ENCODE measurements around the gene ARSB. TPM values are rescaled to one million over a fixed set of nuclear protein-coding genes. Genes with fewer than 3 reads are reported as not detected.
"Not testable (repeated sequence)": the region's sequence is repeated elsewhere in the genome, so short reads cannot be mapped to it uniquely, and the experiment has no call there.

Gene ARSB
- total and polyA plus RNA-seq, 9 of the 15 experiments (the other 6 are each of a cell fraction or from before 2014, with no cell fraction given): 0.52 to 4.6 (median 2.4) TPM

GRCh38 chr5:78734094-78734845, 250.8 kb downstream of the ARSB start:
- no peaks in the 10 kb centered on the region for H3K4me1 ChIP-seq (replicated peaks in 1 of 2; ENCODE audit: control insufficient read depth in 2 of 2, insufficient read depth in 2 of 2, low read length in 2 of 2)
- BruUV-seq (replicated peaks): no TSS peak
- H4K20me1 ChIP-seq (replicated peaks; ENCODE audit: control insufficient read depth, insufficient read depth, low read length): no peaks in the 10 kb centered on the region
- TF ChIP-seq THAP7 (CRISPR knock-in tag; IDR thresholded peaks at IDR 0.05): no peak
- TF ChIP-seq CREM (IDR thresholded peaks at IDR 0.05; ENCODE audit: low read depth): no peak
- TF ChIP-seq ZNF24 (IDR thresholded peaks at IDR 0.05): no peak
- TF ChIP-seq RBM15 (IDR thresholded peaks at IDR 0.05; ENCODE audit: insufficient read depth, low read length): no peak
- TF ChIP-seq U2AF2 (optimal IDR thresholded peaks at IDR 0.05; ENCODE audit: low read depth, low read length): no peak
- no peak for TF ChIP-seq GATAD2B (IDR thresholded peaks at IDR 0.05; ENCODE audit: borderline replicate concordance)
- no peak for TF ChIP-seq ZNF121 (CRISPR knock-in tag; conservative IDR thresholded peaks at IDR 0.05)
- 0 out of 5 replicates have a peak, but pooled peaks cover 0 to 4% of the 10 kb centered on the region in 2 experiments for H3K27me3 ChIP-seq (ENCODE audit: control insufficient read depth in 2 of 2, insufficient read depth in 2 of 2, low read length in 2 of 2)
- no peak for ATAC-seq
- CTCF ChIA-PET (ENCODE audit: low intra/inter-chr PET ratio): no interaction called here
- no peaks in the 10 kb centered on the region for H3K79me2 ChIP-seq (ENCODE audit: control insufficient read depth, insufficient read depth, low read length)
- no peak for DNase-seq (ENCODE audit: extremely low read depth in 1 of 4, low spot score in 3 of 4)
- WGBS (ENCODE audit: insufficient coverage, low coverage, missing lambda C conversion rate): 14% methylated on average over 4 of the region's 4 CpGs
- H2AFZ ChIP-seq (ENCODE audit: low read depth, low read length): no peak overlapping the region
- H3K36me3 ChIP-seq (ENCODE audit: control insufficient read depth, insufficient read depth, low read length): no peaks in the 10 kb centered on the region
- FAIRE-seq: no peak
- no peak overlapping the region for H3K4me2 ChIP-seq (ENCODE audit: insufficient read depth, low read length)
- H3K9me3 ChIP-seq (replicated peaks; ENCODE audit: control insufficient read depth, insufficient read depth, low read depth, low read length): no peaks in the 10 kb centered on the region; the same call in 1 of the 2 replicates
- POLR2A ChIA-PET: interaction anchor here (1.6 kb wide), 1 partner anchor 11 kb away, joined by 3 read pairs; no protein-coding TSS in a partner anchor
- in situ Hi-C loops (cut with MboI) (no loop called here), intact Hi-C loops (cut with micrococcal nuclease) (no loop called here)
- no peak overlapping the region for H3K9ac ChIP-seq (ENCODE audit: insufficient read depth in 1 of 2, low read depth in 2 of 2, low read length in 2 of 2)
- H3K9me1 ChIP-seq (ENCODE audit: control insufficient read depth, insufficient read depth, low read length): no peaks in the 10 kb centered on the region
- H3K27ac ChIP-seq (ENCODE audit: extremely low read depth, low read depth, low read length): no peak overlapping the region
- H3K4me3 ChIP-seq: no peak overlapping the region

- DNase-seq (ENCODE audit: extremely low read depth in 1 of 4, low spot score in 3 of 4); H3K79me2 ChIP-seq (ENCODE audit: control insufficient read depth, insufficient read depth, low read length); H4K20me1 ChIP-seq (replicated peaks; ENCODE audit: control insufficient read depth, insufficient read depth, low read length); H3K9me1 ChIP-seq (ENCODE audit: control insufficient read depth, insufficient read depth, low read length); FAIRE-seq; BruUV-seq (replicated peaks); H2AFZ ChIP-seq (ENCODE audit: low read depth, low read length); intact Hi-C loops (cut with micrococcal nuclease); CTCF ChIA-PET (ENCODE audit: low intra/inter-chr PET ratio); H3K4me3 ChIP-seq; H3K36me3 ChIP-seq (ENCODE audit: control insufficient read depth, insufficient read depth, low read length); H3K9ac ChIP-seq (ENCODE audit: insufficient read depth in 1 of 2, low read depth in 2 of 2, low read length in 2 of 2); H3K27ac ChIP-seq (ENCODE audit: extremely low read depth, low read depth, low read length); ATAC-seq; H3K4me2 ChIP-seq (ENCODE audit: insufficient read depth, low read length); H3K27me3 ChIP-seq (ENCODE audit: control insufficient read depth in 2 of 2, insufficient read depth in 2 of 2, low read length in 2 of 2); in situ Hi-C loops (cut with MboI); H3K4me1 ChIP-seq (replicated peaks in 1 of 2; ENCODE audit: control insufficient read depth in 2 of 2, insufficient read depth in 2 of 2, low read length in 2 of 2); H3K9me3 ChIP-seq (replicated peaks; ENCODE audit: control insufficient read depth, insufficient read depth, low read depth, low read length): not testable (repeated sequence)
- POLR2A ChIA-PET: interaction anchor here (1.6 kb wide), 1 partner anchor 12 kb away, joined by 3 read pairs; no protein-coding TSS in a partner anchor
- WGBS (ENCODE audit: insufficient coverage, low coverage, missing lambda C conversion rate): 14% methylated on average over 6 of the region's 6 CpGs
These were observed 252.4 kb downstream of the ARSB start for GRCh38 chr5:78732721-78733120.

All from K562 (cell line).